Measurements from ENCODE around the gene CHD2.
A peak's percentile ranks its signal among the peaks of the same experiment; 100 is the strongest.

Gene CHD2

DNA sequence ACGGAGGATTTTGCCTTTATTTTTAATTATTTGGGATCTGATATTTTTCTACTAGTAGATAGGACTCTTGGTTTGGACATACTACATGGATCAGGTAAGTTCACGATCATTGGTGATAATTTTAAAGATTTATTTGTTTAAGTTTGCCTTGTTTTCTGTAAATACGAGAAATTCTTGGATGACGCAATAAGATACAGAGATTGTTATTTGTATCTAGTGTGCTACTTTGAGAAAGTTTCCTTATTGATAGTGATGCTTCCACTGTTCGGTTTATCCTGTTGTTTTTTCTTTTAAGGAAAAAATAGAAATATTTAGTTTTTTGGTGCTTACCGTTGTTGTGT lies 577 bp downstream of the CHD2 start:
- peak overlapping the region; percentile 79 to 95 for H3K4me3 ChIP-seq (ENCODE audit: low read length in 2 of 2)
- peaks cover 8% of the 10 kb centered on the region for H3K4me1 ChIP-seq (ENCODE audit: control insufficient read depth, insufficient read depth, low read length)
- no peaks in the 10 kb centered on the region for H3K27me3 ChIP-seq (ENCODE audit: control insufficient read depth in 1 of 2, insufficient read depth in 2 of 2, low read length in 2 of 2)
- peak overlapping the region; percentile 84 for H3K27ac ChIP-seq (ENCODE audit: low read length)
- peaks cover 0 to 16% of the 10 kb centered on the region in 2 donors for H3K36me3 ChIP-seq (ENCODE audit: control insufficient read depth in 2 of 2, insufficient read depth in 2 of 2, low read length in 2 of 2)
- H3K9me3 ChIP-seq (ENCODE audit: control insufficient read depth in 2 of 2, low read length in 2 of 2) = no peaks in the 10 kb centered on the region
- H3K9ac ChIP-seq (ENCODE audit: low read length in 2 of 2) = peak overlapping the region; percentile 92 to 95

DNA sequence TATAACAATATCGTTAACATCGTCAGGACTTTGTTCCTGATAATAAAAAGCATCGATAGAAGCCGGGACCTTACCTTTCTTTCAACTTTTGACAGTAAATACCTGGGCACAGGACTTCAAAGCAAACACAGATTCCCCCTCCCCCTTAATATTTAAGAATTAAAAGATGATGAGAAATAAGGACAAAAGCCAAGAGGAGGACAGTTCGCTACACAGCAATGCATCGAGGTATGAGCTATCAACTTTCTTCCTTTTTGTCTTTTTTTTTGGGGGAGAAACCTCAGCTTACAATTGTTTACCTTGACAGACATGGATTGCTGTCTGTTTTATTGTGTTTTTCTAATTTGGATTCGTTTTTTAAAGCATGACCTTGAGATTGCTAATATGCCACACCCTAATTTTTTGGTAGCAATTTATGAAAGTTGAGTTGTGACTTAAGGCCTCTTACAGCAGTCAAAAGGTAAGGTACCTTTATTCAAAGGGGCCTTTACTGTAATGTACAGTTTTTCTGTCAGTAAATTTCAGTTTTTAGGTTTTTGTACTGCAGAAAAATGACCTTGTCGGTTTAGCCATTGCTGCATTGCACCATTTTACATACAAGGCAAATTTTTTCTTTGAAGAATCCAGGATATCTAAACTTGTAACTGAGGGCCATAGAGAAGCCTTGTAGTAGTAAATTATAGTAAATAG lies 1.1 kb downstream of the CHD2 start:
- H3K4me3 ChIP-seq (ENCODE audit: low read length in 2 of 2) = peak overlapping the region; percentile 79 to 95
- H3K9me3 ChIP-seq (ENCODE audit: control insufficient read depth in 2 of 2, low read length in 2 of 2) = no peaks in the 10 kb centered on the region
- peaks cover 8% of the 10 kb centered on the region for H3K4me1 ChIP-seq (ENCODE audit: control insufficient read depth, insufficient read depth, low read length)
- H3K27me3 ChIP-seq (ENCODE audit: control insufficient read depth in 1 of 2, insufficient read depth in 2 of 2, low read length in 2 of 2) = no peaks in the 10 kb centered on the region
- H3K27ac ChIP-seq (ENCODE audit: low read length) = peak overlapping the region; percentile 84
- H3K36me3 ChIP-seq (ENCODE audit: control insufficient read depth in 2 of 2, insufficient read depth in 2 of 2, low read length in 2 of 2) = peaks cover 0 to 16% of the 10 kb centered on the region in 2 donors
- H3K9ac ChIP-seq (ENCODE audit: low read length in 2 of 2) = peak overlapping the region; percentile 92 to 95

DNA sequence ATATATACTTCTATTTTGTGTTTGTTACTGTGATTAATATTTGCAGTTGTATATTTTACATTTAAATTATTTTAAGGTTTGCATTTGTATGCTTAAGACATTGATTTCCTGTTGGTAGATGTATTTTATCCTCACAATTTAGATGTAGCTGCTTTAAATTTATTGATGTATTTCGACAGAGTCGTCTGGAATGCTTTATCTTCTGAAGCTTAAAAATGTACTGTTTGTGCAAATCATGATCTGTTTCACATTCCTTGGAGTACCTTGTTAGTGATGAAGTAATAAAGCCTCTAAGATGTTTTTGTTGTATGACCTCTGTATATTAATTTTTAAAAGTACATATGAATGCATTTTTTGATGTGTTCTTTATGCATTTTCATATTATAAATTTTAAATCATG lies 1.9 kb downstream of the CHD2 start:
- no peaks in the 10 kb centered on the region for H3K9me3 ChIP-seq (ENCODE audit: control insufficient read depth in 2 of 2, low read length in 2 of 2)

DNA sequence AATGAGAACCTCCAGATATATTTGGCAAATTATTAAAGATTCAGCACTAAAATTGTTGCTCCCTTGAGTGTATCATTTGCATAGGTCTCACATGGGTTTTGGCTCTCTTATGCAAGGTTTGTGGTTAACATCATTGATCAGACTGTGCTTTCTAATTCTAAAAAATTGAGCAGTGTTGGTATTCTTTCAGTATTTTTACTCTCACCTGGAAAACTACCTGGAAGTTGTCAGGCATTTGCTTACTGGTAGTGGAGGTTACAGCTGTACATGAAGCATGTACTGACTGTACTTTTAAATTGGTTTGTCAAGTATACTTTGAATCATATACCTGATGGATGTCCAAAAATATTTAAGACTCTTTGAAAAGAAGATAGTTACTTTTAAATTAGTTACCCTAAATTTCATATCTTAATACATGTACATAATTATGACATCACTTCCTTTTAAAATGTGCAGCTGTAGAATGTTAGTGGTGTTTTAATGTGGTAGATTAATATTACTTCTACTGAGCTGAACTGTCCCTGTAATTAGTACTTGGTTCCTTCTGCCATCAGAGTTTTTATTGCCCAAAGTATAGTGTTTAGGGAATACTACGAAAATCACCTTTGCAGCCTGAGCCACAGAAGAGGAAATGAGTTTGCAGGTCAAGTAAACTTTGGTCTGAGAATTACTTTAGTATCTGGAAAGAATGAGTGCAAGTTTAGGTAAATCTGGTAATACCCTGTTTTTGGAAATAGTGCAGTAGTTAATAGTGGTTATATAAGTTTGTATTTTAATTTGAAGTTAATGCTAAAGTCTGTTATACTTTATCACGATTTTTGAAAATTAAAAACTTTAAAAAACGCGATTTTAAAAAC lies 2.8 kb downstream of the CHD2 start:
- peak overlapping the region; percentile 79 to 90 for H3K4me3 ChIP-seq (ENCODE audit: low read length in 2 of 2)
- H3K4me1 ChIP-seq (ENCODE audit: control insufficient read depth, insufficient read depth, low read length) = peaks cover 9% of the 10 kb centered on the region

More for the DNA sequence above, 1.9 kb downstream of the CHD2 start:
- Histone ChIP-seq H3K27me3 (ENCODE audit: control insufficient read depth in 1 of 2, insufficient read depth in 2 of 2, low read length in 2 of 2) (no peaks in the 10 kb centered on the region), H3K9ac (ENCODE audit: low read length in 2 of 2) (peak overlapping the region; percentile 92 to 95), H3K36me3 (ENCODE audit: control insufficient read depth in 2 of 2, insufficient read depth in 2 of 2, low read length in 2 of 2) (peaks cover 0 to 16% of the 10 kb centered on the region in 2 donors), H3K4me3 (ENCODE audit: low read length in 2 of 2) (peak overlapping the region; percentile 79 to 95), H3K27ac (ENCODE audit: low read length) (no peak overlapping the region), H3K4me1 (ENCODE audit: control insufficient read depth, insufficient read depth, low read length) (peaks cover 5% of the 10 kb centered on the region)

DNA sequence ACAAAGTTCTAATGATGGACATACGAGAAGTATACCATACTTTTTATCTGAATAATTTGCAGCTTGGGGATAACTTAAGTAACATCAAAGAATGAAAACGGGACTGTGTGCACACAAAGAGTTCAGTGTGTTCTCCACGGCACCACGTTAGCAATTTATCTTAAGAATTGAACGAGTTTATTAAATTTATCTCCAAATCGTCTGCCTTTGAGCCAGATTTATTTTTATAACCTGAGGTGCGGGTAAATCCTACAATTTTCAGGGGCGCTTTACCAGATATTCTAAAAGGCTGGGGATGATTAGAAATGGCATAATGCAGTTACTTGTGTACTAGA lies 3.5 kb downstream of the CHD2 start:
- Histone ChIP-seq H3K9ac (ENCODE audit: low read length in 2 of 2) (peak overlapping the region; percentile 84 to 92), H3K4me3 (ENCODE audit: low read length in 2 of 2) (peak overlapping the region; percentile 79 to 90), H3K27ac (ENCODE audit: low read length) (peak overlapping the region; percentile 92), H3K36me3 (ENCODE audit: control insufficient read depth in 2 of 2, insufficient read depth in 2 of 2, low read length in 2 of 2) (peaks cover 0 to 10% of the 10 kb centered on the region in 2 donors), H3K9me3 (ENCODE audit: control insufficient read depth in 2 of 2, low read length in 2 of 2) (no peaks in the 10 kb centered on the region), H3K4me1 (ENCODE audit: control insufficient read depth, insufficient read depth, low read length) (peaks cover 15% of the 10 kb centered on the region), H3K27me3 (ENCODE audit: control insufficient read depth in 1 of 2, insufficient read depth in 2 of 2, low read length in 2 of 2) (no peaks in the 10 kb centered on the region)

More for the DNA sequence above, 2.8 kb downstream of the CHD2 start:
- Histone ChIP-seq H3K27me3 (ENCODE audit: control insufficient read depth in 1 of 2, insufficient read depth in 2 of 2, low read length in 2 of 2) (no peaks in the 10 kb centered on the region), H3K36me3 (ENCODE audit: control insufficient read depth in 2 of 2, insufficient read depth in 2 of 2, low read length in 2 of 2) (peaks cover 0 to 12% of the 10 kb centered on the region in 2 donors), H3K9ac (ENCODE audit: low read length in 2 of 2) (peak overlapping the region; percentile 84 to 92), H3K9me3 (ENCODE audit: control insufficient read depth in 2 of 2, low read length in 2 of 2) (no peaks in the 10 kb centered on the region), H3K27ac (ENCODE audit: low read length) (peak overlapping the region; percentile 92)

DNA sequence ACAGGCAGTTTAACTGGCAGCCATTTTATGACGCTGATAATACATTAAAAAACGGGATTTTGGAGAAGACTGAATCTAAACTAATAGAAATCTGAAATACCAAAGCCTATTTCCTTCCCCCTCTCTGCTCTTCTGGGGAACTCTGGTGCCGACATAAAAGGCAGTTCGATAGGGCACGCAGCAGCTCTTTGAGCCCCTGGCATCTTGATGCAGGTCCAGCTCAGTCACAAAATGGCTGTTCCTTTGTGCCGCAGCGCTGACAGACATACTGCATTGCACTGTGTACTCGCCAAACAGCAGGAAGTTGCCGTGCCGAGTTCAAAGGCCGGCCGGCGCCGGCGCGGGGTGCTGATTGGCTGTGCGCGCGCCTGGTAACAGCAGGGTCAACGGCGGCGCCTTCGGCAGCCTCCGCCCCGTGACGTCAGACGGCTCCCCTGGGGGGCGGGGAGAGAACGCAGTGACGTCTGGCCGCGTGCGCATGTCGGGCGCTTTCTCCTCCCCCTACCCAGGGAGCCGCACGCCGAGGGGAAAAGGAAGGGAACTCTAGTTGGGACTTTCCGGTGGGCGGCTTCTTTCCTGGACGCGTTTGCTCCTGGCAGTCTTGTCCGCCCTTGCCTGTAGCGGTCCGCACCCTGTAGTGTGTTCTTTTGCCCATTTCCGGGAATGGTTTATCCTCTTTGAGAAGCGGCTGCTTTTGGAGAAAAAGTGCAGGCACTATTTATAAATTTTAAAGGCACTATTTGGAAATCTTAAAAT lies 4.0 kb downstream of the CHD2 start:
- Histone ChIP-seq H3K4me1 (ENCODE audit: control insufficient read depth, insufficient read depth, low read length) (peaks cover 20% of the 10 kb centered on the region), H3K9ac (ENCODE audit: low read length in 2 of 2) (peak overlapping the region; percentile 85 to 92), H3K27ac (ENCODE audit: low read length) (peak overlapping the region; percentile 92), H3K9me3 (ENCODE audit: control insufficient read depth in 2 of 2, low read length in 2 of 2) (no peaks in the 10 kb centered on the region), H3K36me3 (ENCODE audit: control insufficient read depth in 2 of 2, insufficient read depth in 2 of 2, low read length in 2 of 2) (peaks cover 0 to 5% of the 10 kb centered on the region in 2 donors), H3K4me3 (ENCODE audit: low read length in 2 of 2) (peak overlapping the region; percentile 79 to 90), H3K27me3 (ENCODE audit: control insufficient read depth in 1 of 2, insufficient read depth in 2 of 2, low read length in 2 of 2) (no peaks in the 10 kb centered on the region)

DNA sequence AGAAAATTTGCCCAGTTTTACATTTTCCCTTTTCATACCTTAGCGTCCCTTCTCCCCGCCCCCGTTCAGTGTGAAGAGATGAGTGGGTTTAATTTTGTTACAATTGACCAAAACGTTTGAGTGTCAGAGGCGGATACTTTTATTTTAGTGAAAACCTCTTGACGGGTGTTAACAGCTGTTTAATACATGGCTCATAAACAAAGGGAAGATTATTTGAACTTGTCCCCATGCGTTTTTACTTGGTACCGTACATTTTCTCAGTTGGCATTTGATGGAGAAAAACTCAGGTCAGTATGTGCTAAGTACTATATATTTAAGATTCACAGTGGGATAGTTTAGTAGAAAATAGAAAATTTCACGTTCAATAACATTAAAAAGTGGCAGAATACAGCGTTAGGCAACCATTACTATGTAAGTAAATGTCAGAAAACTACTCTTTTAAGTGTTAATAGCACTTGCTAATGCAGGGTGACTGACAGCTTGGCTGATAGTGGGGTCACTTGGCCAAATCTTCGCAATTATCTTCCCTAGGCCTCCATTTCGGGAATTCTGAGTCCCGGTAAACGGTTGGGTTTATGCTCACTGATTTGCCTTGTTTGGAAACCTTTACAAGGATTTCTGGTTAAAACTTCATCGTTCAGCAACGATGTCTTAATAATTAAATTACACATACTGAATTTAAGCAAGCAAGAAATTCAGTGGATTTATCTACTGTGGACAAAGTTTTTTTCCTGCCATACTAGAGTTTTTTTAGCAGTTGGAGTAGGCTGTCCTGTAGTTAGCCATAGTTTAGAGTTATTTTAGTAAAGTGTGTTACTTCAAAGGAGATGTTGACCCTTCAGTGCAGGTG lies 4.8 kb downstream of the CHD2 start:
- H3K27me3 ChIP-seq (ENCODE audit: control insufficient read depth in 1 of 2, insufficient read depth in 2 of 2, low read length in 2 of 2) = no peaks in the 10 kb centered on the region
- H3K9me3 ChIP-seq (ENCODE audit: control insufficient read depth in 2 of 2, low read length in 2 of 2) = no peaks in the 10 kb centered on the region
- H3K27ac ChIP-seq (ENCODE audit: low read length) = peak overlapping the region; percentile 92
- H3K36me3 ChIP-seq (ENCODE audit: control insufficient read depth in 2 of 2, insufficient read depth in 2 of 2, low read length in 2 of 2) = peaks cover 0 to 4% of the 10 kb centered on the region in 2 donors
- H3K4me1 ChIP-seq (ENCODE audit: control insufficient read depth, insufficient read depth, low read length) = peaks cover 25% of the 10 kb centered on the region
- H3K9ac ChIP-seq (ENCODE audit: low read length in 2 of 2) = peak overlapping the region; percentile 85 to 86
- peak overlapping the region; percentile 67 to 79 for H3K4me3 ChIP-seq (ENCODE audit: low read length in 2 of 2)

DNA sequence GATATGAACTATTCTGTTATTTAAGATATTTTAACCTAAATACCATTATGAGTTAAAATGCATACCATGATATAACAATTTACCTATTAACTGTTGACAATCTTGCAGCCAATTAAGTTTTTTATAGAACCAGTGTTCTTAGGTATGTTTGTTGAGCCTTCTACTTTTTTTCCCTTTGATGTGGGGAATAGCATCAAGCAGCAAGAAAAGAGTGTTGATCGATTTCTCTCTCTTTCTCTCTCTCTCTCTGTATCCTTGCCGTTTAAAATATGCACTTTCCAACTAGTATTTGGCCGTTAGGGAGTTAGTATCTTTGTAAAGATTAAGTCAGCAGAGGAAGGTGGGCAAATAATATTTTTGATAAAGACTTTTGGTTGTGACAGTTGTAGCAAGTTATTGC lies 5.9 kb downstream of the CHD2 start:
- H3K4me1 ChIP-seq (ENCODE audit: control insufficient read depth, insufficient read depth, low read length) = peaks cover 34% of the 10 kb centered on the region
- H3K9me3 ChIP-seq (ENCODE audit: control insufficient read depth in 2 of 2, low read length in 2 of 2) = no peaks in the 10 kb centered on the region
- H3K27me3 ChIP-seq (ENCODE audit: control insufficient read depth in 1 of 2, insufficient read depth in 2 of 2, low read length in 2 of 2) = no peaks in the 10 kb centered on the region
- H3K9ac ChIP-seq (ENCODE audit: low read length in 2 of 2) = peak overlapping the region in 1 of 2 donors; percentile 86
- H3K36me3 ChIP-seq (ENCODE audit: control insufficient read depth in 2 of 2, insufficient read depth in 2 of 2, low read length in 2 of 2) = peaks cover 0 to 4% of the 10 kb centered on the region in 2 donors
- H3K27ac ChIP-seq (ENCODE audit: low read length) = peak overlapping the region; percentile 92
- peak overlapping the region; percentile 67 to 79 for H3K4me3 ChIP-seq (ENCODE audit: low read length in 2 of 2)

DNA sequence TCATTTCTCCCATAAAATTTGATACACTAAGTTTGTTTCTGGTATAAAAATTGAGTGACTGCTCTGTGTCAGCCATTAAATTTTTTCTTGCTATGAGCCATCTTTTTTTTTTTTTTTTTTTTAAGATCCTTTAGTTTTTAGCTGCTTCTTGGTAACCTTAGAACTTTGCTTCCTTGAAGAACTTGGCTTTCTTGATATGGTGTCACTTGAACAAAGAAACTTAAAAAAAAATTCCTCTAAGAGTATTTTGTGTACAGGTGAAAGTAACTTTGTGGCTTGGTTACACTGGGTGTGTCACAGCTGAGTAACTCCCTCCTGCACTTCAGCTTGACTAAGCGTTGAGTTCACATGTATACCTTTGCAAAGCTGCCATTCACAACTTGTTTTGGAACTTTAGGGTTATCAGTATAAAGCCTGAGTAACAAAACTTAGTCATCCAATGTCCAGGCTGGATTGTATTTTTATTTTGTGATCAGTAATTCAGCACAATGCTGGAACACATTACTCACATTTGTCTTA lies 6.5 kb downstream of the CHD2 start:
- Histone ChIP-seq H3K4me1 (ENCODE audit: control insufficient read depth, insufficient read depth, low read length) (peaks cover 34% of the 10 kb centered on the region), H3K36me3 (ENCODE audit: control insufficient read depth in 2 of 2, insufficient read depth in 2 of 2, low read length in 2 of 2) (no peaks in the 10 kb centered on the region), H3K9me3 (ENCODE audit: control insufficient read depth in 2 of 2, low read length in 2 of 2) (no peaks in the 10 kb centered on the region), H3K9ac (ENCODE audit: low read length in 2 of 2) (peak overlapping the region in 1 of 2 donors; percentile 86), H3K4me3 (ENCODE audit: low read length in 2 of 2) (peak overlapping the region; percentile 2 to 79), H3K27me3 (ENCODE audit: control insufficient read depth in 1 of 2, insufficient read depth in 2 of 2, low read length in 2 of 2) (no peaks in the 10 kb centered on the region), H3K27ac (ENCODE audit: low read length) (peak overlapping the region; percentile 92)
